GM12878 (cell line): Measurements from ENCODE around the gene SIK3. TPM values are rescaled to one million over a fixed set of nuclear protein-coding genes. Genes with fewer than 3 reads are reported as not detected.

Experiments
- ATAC-seq: fragments of 200-7000 bp; cut with Tn5 transposase; 3 replicates; pipeline ENCODE4 v1.9.1; 2020; ENCODE audit warnings: mild to moderate bottlenecking, moderate library complexity
- BruUV-seq: library from RNA; stranded (reverse); fragments of 400-500 nt; replicated peaks from 2 replicates; lab custom pipeline; 2021; lab: Mats Ljungman, UMichigan
- CTCF ChIA-PET: fragments of 300-600 bp; sonication (Branson Sonifier 250); formaldehyde crosslinking; extraction: SDS; loops from one replicate; lab custom pipeline; 2021; ENCODE audit warnings: inconsistent platforms; lab: Yijun Ruan, JAX
- POLR2A ChIA-PET: fragments of 350-600 bp; formaldehyde crosslinking; extraction: SDS; loops from one replicate; lab custom pipeline; 2021; ENCODE audit warnings: inconsistent platforms; lab: Charles Lee
- RAD21 ChIA-PET: fragments of 300-600 bp; sonication (Branson Sonifier 250); formaldehyde crosslinking; loops from one replicate; lab custom pipeline; 2023; ENCODE audit warnings: antibody characterized with exemption; ENCODE audit not compliant: unreplicated experiment; lab: Charles Lee
- SMC1A ChIA-PET: fragments of 300-600 bp; sonication (Branson Sonifier 250); formaldehyde crosslinking; loops from one replicate; lab custom pipeline; 2023; ENCODE audit not compliant: unreplicated experiment, uncharacterized antibody; lab: Charles Lee
- DNase-seq: peaks from one replicate; pipeline ENCODE4 v3.0.0-alpha.2; 2011; ENCODE audit warnings: low read depth, low spot score
- FAIRE-seq: peaks from 3 replicates; lab custom pipeline; 2011; peaks lifted over from hg19 to GRCh38; lab: Jason Lieb, UNC
- H2AFZ ChIP-seq: 2 replicates; pipeline ENCODE4 v1.6.0; 2011; ENCODE audit warnings: low read depth, low read length, control low read depth; ENCODE audit not compliant: control insufficient read depth
- H3K27ac ChIP-seq: 2 replicates; pipeline ENCODE4 v1.5.1; 2011; ENCODE audit warnings: control low read depth; ENCODE audit not compliant: control insufficient read depth, insufficient read depth
- H3K27me3 ChIP-seq, 2 experiments: replicated peaks in 1 of 2; 2 replicates each; pipeline versions ENCODE4 v1.6.0 to v1.6.1; 2011; ENCODE audit warnings: low read length in 1 of 2; ENCODE audit not compliant: control insufficient read depth in 2 of 2, insufficient read depth in 2 of 2
- H3K36me3 ChIP-seq, 2 experiments: 2 replicates each; pipeline ENCODE4 v1.5.1; 2011; ENCODE audit warnings: low read length in 1 of 2; ENCODE audit not compliant: control insufficient read depth in 2 of 2, insufficient read depth in 2 of 2
- H3K4me1 ChIP-seq: 2 replicates; pipeline ENCODE4 v1.6.1; 2011; ENCODE audit warnings: mild to moderate bottlenecking, low read length, moderate library complexity, mixed read lengths; ENCODE audit not compliant: control insufficient read depth, insufficient read depth
- H3K4me2 ChIP-seq: 2 replicates; pipeline ENCODE4 v1.6.0; 2011; ENCODE audit warnings: control low read depth; ENCODE audit not compliant: control insufficient read depth, insufficient read depth
- H3K4me3 ChIP-seq: fragments of 200-600 bp; sonication (generic); 2 replicates; pipeline ENCODE4 v1.5.1; 2016
- H3K79me2 ChIP-seq: 2 replicates; pipeline ENCODE4 v1.6.0; 2011; ENCODE audit warnings: low read length; ENCODE audit not compliant: control insufficient read depth, insufficient read depth
- H3K9ac ChIP-seq: 2 replicates; pipeline ENCODE4 v1.8.0; 2011; ENCODE audit warnings: low read length, control low read depth, mixed read lengths; ENCODE audit not compliant: control insufficient read depth, insufficient read depth
- H3K9me3 ChIP-seq: replicated peaks from 3 replicates; pipeline ENCODE4 v1.5.1; 2011; ENCODE audit warnings: mild to moderate bottlenecking, low read length; ENCODE audit not compliant: control insufficient read depth, insufficient read depth
- H4K20me1 ChIP-seq: 2 replicates; pipeline ENCODE4 v1.6.0; 2011; ENCODE audit not compliant: control insufficient read depth, insufficient read depth
- ATF2 ChIP-seq: IDR thresholded peaks from 2 replicates; pipeline ENCODE4 v1.6.1; 2012; ENCODE audit warnings: low read length, inconsistent platforms
- DPF2 ChIP-seq: fragments of 450-650 bp; IDR thresholded peaks from 2 replicates; pipeline ENCODE4 v1.6.1; 2017; ENCODE audit warnings: mild to moderate bottlenecking
- NKRF ChIP-seq: fragments of 450-650 bp; conservative IDR thresholded peaks from 2 replicates; pipeline ENCODE4 v1.6.1; 2017; ENCODE audit warnings: mild to moderate bottlenecking, moderate library complexity
- PML ChIP-seq: IDR thresholded peaks from 2 replicates; pipeline ENCODE4 v1.6.1; 2012; ENCODE audit warnings: low read length, inconsistent platforms
- RBBP5 ChIP-seq: fragments of 200-600 bp; sonication (generic); conservative IDR thresholded peaks from 2 replicates; pipeline ENCODE4 v1.6.1; 2016
- RCOR1 ChIP-seq: conservative IDR thresholded peaks from 2 replicates; pipeline ENCODE4 v1.6.1; 2012; ENCODE audit warnings: low read depth, low read length, improper control_type of control experiment
- WGBS: methylation state at CpG from one replicate; pipeline ENCODE4 v1.1.6; 2016; ENCODE audit warnings: low lambda C conversion rate; ENCODE audit not compliant: insufficient replicate concordance, insufficient coverage; ENCODE audit errors: missing lambda C conversion rate; 5-methylcytosine and 5-hydroxymethylcytosine counted together
- in situ Hi-C: fragments of 300-500 bp; cut with MboI; formaldehyde crosslinking; loops from 9 replicates; pipeline ENCODE4 v1.14.3; 2018; ENCODE audit warnings: mixed read lengths
- intact Hi-C: fragments of 100-400 bp; cut with micrococcal nuclease; formaldehyde crosslinking; loops from one replicate; pipeline ENCODE4 v1.14.2; 2022; ENCODE audit not compliant: unreplicated experiment
- polyA plus RNA-seq, 11 experiments: library from polyadenylated mRNA; depleted of rRNA in 4 of 11; unstranded in 6 of 11; stranded (reverse) in 5 of 11; fragments of >200 nt; fragmentation: Nextera tagmentation in 4 of 11; fragmentation: Illumina TruSeq in 1 of 11; extraction: Ambion mirVana in 4 of 11; extraction: Trizol in 1 of 11; gene quantifications; 1 replicate in 1 of 11; 2 replicates in 10 of 11; pipeline versions ENCODE4 v1.2.1 to v1.2.3, GENCODE V29; 2011 to 2016; ENCODE audit warnings: inconsistent platforms in 2 of 11, missing spikeins in 2 of 11, low read depth in 1 of 11
- total RNA-seq, 4 experiments: library from RNA; depleted of rRNA in 3 of 4; stranded (reverse); fragments of >200 nt in 3 of 4; fragmentation: Illumina TruSeq in 1 of 4; extraction: Trizol in 1 of 4; gene quantifications; 2 replicates each; pipeline versions ENCODE4 v1.2.1 to v1.2.3, GENCODE V29; 2013 to 2021

SIK3 gene
- total and polyA plus RNA-seq, 10 of the 15 experiments (the other 5 are each of a cell fraction or from before 2014, with no cell fraction given): 2.5 to 31.9 (median 11.1) TPM

- TF ChIP-seq RBBP5: no peak
- no peak for TF ChIP-seq DPF2
- TF ChIP-seq PML: no peak
Measured at GRCh38 chr11:116822575-116822974, 275.7 kb downstream of the SIK3 start (continued).

- CTCF ChIA-PET: interaction anchor here (0.5 to 3.2 kb wide), 3 partner anchors 14 to 313 kb away, joined by 4 to 17 read pairs (median 10); partner anchors contain the start of gene APOA5
- no peak for FAIRE-seq
- Histone ChIP-seq H2AFZ (no peak overlapping the region), H4K20me1 (no peaks in the 10 kb centered on the region), H3K4me2 (no peak overlapping the region), H3K27me3 (no peaks in the 10 kb centered on the region), H3K4me3 (no peak overlapping the region), H3K36me3 (no peaks in the 10 kb centered on the region), H3K79me2 (no peaks in the 10 kb centered on the region), H3K27ac (no peak overlapping the region), H3K9ac (no peak overlapping the region), H3K9me3 (no peaks in the 10 kb centered on the region), H3K4me1 (no peaks in the 10 kb centered on the region)
- WGBS: 65% methylated on average over 51 of the region's 51 CpGs
- in situ Hi-C loops: no loop called here
- no peak for ATAC-seq
- SMC1A ChIA-PET: interaction anchor here (1.4 kb wide), 1 partner anchor 32 kb away, joined by 3 read pairs; no protein-coding TSS in a partner anchor
- RAD21 ChIA-PET: interaction anchor here (1.0 kb wide), 2 partner anchors 16 to 30 kb away, joined by 3 read pairs; partner anchors contain the start of genes APOA1 and APOA5
- DNase-seq: no peak
- no TSS peak for BruUV-seq
- intact Hi-C loops: no loop called here
- POLR2A ChIA-PET: interaction anchor here (1.0 kb wide), 1 partner anchor 10 kb away, joined by 3 read pairs; no protein-coding TSS in a partner anchor
- no peak for TF ChIP-seq NKRF
- no peak for TF ChIP-seq RCOR1
- TF ChIP-seq ATF2: no peak
Measured at GRCh38 chr11:116821050-116821918, 276.9 kb downstream of the SIK3 start.
